ENCODE measurements around the gene ZDHHC1. TPM values are rescaled to one million over a fixed set of nuclear protein-coding genes. Genes with fewer than 3 reads are reported as not detected.

Gene ZDHHC1
- total RNA-seq, 1 donor from 2014 or later: 2.9 TPM

DNA sequence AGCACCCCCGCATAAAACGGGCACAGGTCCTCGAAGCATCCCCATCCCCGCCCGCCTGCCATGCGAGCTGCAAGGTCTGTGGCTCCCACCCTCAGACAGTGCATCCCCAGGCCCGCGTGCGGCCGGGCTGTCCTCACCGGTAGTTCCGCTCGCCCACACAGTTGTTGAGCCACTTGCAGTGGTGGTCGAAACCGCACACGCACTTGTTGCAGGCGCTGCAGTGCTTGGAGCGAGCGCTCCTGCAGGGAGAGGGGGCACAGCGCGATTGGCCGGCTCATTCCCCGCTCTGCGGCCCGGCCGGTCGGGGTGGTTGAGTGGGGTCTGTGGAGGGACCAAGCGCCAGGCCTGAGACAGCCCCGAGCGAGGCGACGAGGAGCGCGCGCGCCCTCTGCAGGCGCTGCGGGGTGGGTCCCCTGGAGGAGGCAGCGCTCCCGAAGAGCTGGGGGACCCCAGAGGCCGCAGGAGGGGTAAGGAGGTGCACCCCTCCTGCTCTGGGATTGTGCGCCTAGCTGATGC lies 17.0 kb downstream of the ZDHHC1 start:
- ATAC-seq (peak; percentile 53), DNase-seq (ENCODE audit: missing footprints) (no peak)
- intact Hi-C loops (cut with DNase I): loop anchor here (5.0 to 10.0 kb wide), 2 partner anchors 137 to 454 kb away; no protein-coding TSS in a partner anchor

DNA sequence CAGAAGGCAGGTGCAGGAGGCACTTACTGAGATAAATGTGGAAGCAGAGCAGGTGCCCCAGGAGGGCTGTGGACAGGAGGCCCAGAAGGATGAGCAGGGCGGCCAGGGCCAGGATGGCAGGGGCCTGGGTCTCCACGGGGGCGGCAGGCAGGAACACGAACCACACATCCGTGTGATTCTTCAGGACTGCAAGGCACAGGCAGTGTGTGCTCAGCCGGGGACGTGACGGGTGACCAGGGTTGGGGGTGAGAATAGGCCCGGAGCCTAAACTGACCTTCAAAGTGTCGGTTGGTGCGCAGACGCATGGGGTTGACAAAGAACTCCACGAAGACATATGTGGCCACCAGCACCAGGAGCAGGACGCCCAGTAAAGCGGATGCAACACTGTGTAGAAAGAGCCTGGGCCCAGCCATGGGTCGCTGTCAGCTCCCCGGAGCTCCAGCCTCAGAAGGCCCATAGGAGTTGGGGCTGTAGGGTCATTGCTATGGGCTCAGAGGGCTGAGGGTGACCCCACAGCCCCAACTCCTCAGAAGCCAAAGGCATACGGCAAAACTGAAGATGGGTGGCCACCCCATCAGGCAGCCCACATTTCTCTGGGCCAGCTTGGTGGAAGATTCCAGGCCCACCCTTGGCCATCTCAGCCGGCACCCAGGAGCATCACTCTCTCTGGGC lies 17.6 kb downstream of the ZDHHC1 start:
- intact Hi-C loops (cut with DNase I): loop anchor here (5.0 to 10.0 kb wide), 2 partner anchors 136 to 454 kb away; no protein-coding TSS in a partner anchor
- no peak for ATAC-seq
- DNase-seq (ENCODE audit: missing footprints): peak; percentile 51

DNA sequence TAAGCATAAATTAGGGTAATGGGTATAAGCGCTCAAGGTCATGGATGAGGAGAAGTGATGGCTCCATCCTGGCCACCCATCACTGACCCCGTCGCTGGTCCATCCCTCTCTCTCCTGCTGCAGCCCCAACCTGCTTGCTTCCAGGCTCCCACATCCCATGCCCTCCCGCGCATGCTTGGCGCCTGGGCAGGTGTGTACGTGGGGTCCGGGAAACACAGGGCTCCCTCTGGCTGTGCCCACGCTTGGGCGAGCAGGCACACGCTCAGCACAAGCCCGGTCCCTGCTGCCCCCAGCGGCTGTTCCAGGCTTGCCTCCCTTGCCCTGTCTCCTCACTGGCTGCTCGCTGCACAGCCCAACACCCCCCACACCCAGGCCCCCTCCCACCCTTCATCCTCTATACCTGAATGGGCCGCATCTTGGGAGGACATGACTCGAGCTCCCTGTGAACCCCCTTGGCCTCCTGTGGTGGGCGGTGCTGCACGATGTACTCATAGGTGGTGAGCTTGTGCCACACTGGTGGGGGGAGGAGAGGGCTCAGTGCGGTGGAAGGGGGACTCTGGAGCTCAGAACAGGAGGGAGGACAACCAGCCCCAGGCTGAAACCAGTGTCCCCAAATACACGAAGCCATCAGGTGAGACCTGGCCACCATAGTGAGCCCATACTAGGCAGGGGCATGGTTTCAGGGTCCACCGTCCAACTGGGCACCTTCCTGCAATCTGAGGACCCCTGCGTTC lies 18.3 kb downstream of the ZDHHC1 start:
- peak; percentile 60 for DNase-seq (ENCODE audit: missing footprints)
- no peak for ATAC-seq

DNA sequence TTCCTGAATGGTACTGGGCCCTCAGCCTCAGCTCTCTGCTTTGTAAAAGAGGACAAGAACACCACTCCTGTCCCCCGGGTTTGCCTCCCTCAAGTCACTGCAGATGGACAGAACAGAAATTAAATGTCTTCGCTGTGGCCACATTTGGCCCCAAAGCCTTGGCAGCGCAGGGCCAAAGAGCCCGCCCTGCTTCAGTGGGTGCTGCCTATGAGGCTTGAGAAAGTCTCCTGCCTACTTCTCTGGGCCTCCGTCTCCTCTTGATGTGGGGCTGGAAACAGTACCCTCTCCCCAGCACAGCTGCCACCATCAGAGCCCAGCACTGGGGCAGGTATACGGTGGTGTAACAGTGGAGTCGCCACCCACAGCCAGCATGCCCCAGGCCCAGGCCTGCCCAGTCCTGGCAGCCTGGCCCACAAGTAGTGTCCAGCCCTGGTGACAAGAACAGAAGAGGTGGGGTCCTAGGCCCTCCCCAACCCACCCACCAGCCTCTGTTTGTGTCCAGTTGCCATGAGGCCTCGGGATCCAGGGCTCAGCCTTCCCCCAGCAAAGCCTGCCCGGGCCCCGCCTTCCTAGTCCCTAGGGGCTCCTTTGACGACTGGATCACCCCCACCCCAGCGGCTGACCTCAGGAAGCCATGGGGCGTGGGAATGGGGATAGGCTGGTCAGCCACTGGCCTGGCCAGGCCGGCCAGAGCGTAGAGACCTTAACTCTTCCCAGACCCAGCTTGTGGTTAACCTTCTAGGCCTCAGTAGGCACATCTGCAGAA lies 19.1 kb downstream of the ZDHHC1 start:
- DNase-seq (ENCODE audit: missing footprints) (peak; percentile 66), ATAC-seq (peak; percentile 17)
- intact Hi-C loops (cut with DNase I): loop anchor here (5.0 to 10.0 kb wide), 2 partner anchors 135 to 452 kb away; no protein-coding TSS in a partner anchor

More for the DNA sequence above, 18.3 kb downstream of the ZDHHC1 start:
- intact Hi-C loops (cut with DNase I): loop anchor here (5.0 to 10.0 kb wide), 2 partner anchors 136 to 453 kb away; no protein-coding TSS in a partner anchor

DNA sequence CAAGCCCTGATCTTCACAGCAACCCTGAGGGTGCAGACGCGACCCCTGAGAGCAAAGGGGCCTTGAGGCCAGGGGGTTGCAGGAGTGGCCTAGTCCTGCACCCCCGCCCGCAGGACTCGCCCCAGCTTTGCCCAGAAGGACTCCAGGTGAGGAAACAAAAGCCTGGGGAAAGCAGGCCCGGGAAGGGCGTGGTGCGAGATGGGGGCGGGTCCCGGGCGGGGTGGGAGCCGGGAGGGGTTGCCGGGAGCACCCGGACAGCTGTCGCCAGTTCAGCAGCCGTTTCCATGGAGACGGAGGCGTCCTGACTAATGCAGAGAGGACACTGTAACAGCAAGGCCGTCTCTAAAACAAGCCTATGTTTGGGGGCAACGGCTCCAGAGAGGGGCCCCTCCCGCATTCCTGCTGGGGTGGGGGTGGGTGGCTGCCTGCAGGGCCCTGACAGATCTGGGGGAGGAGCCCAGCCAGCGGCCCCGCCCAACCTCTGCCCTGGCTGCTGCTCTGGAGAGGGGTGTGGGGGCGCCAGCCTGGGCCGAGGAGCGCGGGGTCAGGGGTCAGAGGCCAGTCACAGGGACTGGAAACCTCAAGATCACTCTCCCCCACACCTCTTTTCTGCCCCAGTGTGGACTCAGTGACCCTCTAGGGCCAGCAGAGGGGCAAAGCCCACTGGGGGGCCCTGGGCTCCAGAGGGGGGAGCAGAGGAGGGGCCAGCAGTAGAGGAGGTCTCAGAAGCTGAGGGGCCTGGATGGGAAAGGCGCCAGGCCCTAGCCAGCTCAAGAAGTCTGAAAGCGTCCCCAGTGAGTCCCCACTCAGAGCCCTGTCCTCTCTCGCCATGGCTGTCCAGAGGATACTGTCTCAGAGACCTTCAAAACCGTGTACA lies 19.9 kb downstream of the ZDHHC1 start:
- ATAC-seq (peak; percentile 38), DNase-seq (ENCODE audit: missing footprints) (peak; percentile 85)
- intact Hi-C loops (cut with DNase I): loop anchor here (5.0 to 10.0 kb wide), 2 partner anchors 134 to 452 kb away; no protein-coding TSS in a partner anchor

DNA sequence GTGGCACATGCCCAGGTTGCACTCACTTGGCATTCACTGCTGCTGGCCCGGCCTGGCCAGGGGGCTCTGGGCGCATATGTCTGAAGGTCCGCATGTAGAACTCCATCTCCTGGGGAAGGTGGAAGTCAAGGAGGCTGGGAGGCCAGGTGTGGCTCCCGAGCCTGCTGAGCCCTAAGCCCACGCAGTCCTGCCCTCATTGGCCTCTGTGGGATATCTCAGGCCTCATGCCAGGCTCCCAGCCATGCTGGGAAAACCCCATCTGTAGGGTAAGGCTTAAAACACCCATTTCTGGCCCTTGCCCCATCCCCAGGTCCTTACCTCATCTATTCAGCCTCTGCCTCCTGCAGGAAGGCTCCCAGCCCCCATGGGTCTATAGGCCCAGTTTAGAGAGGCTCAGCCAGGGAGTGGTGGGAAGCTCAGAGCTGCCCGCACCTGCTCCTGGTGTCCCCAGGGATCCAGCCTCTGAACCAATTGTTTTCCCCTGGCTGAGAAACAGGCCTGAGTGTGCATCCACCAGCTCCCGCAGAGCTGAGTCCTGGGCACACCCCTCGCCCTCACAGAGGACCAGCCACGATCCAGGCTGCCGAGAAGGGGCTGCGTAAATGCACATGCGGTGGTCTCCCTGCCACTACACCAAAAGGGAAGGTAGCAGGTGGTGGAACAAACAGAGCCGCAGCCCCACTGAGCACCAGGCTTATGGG lies 20.7 kb downstream of the ZDHHC1 start:
- intact Hi-C loops (cut with DNase I): loop anchor here (5.0 to 10.0 kb wide), 2 partner anchors 133 to 451 kb away; no protein-coding TSS in a partner anchor
- no peak for DNase-seq (ENCODE audit: missing footprints)
- ATAC-seq: no peak

DNA sequence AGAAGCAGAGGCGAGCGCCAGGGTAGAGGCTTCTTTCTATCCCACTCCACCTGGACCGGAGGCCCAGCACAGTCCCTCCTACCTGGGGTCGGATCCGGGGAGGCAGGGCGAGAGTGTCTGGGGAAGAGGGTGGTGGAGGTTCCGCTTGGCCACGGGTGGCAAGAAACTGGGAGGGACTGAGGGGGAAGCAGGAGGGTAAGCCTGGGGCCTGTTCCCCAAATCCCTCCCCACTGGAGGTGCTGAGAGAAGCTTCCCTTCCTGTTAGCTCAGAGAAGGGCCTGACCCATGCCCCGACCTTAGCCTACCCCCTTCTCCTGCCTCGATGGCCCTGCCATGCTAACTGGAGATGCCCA lies 21.2 kb downstream of the ZDHHC1 start:
- DNase-seq (ENCODE audit: missing footprints): no peak
- intact Hi-C loops (cut with DNase I): loop anchor here (5.0 to 10.0 kb wide), 2 partner anchors 133 to 450 kb away; no protein-coding TSS in a partner anchor
- no peak for ATAC-seq

DNA sequence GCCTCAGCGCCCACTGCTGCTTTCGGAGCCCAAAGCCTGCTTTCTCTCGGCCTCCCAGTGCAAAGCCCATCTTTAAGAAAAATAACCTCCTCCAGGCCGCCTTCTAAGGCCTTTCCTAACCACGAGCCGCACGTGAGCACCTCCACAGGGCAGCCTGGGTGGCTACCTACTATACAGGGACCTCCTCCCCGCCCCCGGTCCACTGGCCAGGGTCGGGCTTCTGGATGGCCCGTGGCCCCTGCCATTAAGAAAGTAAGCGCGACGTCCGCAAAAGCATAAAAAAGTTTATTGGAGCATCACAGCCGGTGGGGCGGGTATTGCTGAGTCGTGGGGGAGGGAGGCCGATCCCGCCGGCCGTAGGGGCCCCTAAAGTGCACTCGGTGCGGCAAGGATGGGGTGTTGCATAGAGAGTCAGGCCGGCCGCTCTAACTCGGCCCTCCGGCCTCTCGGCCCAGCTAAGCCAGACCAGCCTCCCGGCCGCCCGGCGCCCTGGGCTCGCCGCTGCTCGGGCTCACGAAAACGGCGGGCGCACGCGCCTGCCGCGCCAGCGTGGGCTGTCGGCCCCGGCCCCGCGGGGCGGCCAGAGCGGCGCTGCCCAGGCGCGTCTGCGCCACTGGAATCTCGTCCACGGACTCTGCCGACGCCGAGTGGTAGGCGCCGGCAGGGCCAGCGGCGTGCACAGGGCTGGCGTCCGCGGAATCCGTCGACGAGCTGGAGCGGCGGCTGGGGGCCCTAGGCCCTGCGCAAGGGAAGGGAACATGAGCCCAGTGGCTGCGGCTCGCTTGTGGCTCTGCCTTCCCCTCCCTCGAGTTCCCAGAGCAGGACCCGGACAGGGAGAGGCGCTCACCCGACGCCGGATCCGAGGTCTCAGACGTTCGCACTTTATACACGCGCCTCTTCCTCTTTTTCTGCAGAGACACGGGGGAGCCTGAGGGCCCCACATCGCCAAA lies 21.8 kb downstream of the ZDHHC1 start:
- ATAC-seq: peak; percentile 2
- intact Hi-C loops (cut with DNase I): loop anchor here (5.0 to 10.0 kb wide), 2 partner anchors 132 to 450 kb away; no protein-coding TSS in a partner anchor
- DNase-seq (ENCODE audit: missing footprints): no peak

DNA sequence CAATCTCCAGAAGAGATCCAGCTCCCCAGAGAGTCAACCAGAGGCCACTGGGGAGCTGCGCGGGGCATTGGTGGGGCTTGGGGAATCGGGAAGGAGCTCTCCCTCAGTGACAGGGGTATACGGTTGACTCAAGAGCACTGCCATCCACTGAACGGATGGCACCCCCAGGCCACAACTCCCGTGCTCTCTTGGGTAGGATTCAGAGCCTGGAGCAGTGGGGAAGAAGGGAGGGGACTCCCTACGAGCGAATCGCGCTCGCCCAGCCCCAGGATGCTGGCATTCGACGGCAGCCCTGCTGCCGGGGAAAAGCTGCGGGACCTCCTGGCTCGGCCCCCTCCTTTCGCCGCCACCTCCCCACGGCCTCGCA lies 22.5 kb downstream of the ZDHHC1 start:
- no peak for DNase-seq (ENCODE audit: missing footprints)
- peak; percentile 6 for ATAC-seq
- intact Hi-C loops (cut with DNase I): loop anchor here (10.0 kb wide), 1 partner anchor 449 kb away; no protein-coding TSS in a partner anchor

DNA sequence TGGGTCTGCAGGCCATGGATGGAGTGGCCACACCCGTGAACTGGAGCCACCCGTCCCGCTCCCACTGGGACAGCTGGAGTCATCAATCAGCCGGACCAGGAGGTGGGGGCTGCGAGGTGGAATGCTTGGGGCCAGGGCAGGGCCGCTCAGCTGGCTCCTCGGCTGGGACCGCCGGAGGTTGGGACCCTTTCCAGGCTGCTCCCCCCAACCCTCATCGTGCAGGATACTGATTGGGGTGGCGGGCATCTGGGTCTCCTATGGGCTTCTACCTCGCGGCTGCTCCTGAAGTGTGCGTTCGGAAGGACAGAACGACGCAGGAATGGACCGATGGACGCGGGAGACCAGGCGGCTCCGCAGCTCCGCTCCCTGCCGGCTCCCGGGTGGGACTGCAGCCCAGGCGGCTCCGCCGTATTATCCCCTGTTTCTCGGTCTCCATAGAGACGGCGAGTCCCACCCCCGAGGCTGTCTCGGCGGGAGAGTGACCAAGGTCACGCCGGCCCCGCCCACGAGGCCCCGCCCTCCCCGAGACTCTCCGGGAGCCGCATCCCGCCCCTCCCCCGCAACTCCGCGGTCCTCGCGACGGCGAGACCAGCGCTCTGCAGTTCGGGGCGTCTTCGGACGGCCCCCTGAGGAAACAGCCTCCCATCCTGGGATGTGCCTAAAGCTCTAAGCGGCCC lies 23.0 kb downstream of the ZDHHC1 start, which contains the start of gene TPPP3:
Gene TPPP3, minus strand, starts transcription at position 388 of the 677 bp plus-strand sequence. CDS start 2,387 bp downstream, outside the sequence.
- DNase-seq (ENCODE audit: missing footprints) (peak; percentile 96), ATAC-seq (peak; percentile 87)
- intact Hi-C loops (cut with DNase I): loop anchor here (10.0 kb wide), 1 partner anchor 448 kb away; no protein-coding TSS in a partner anchor

DNA sequence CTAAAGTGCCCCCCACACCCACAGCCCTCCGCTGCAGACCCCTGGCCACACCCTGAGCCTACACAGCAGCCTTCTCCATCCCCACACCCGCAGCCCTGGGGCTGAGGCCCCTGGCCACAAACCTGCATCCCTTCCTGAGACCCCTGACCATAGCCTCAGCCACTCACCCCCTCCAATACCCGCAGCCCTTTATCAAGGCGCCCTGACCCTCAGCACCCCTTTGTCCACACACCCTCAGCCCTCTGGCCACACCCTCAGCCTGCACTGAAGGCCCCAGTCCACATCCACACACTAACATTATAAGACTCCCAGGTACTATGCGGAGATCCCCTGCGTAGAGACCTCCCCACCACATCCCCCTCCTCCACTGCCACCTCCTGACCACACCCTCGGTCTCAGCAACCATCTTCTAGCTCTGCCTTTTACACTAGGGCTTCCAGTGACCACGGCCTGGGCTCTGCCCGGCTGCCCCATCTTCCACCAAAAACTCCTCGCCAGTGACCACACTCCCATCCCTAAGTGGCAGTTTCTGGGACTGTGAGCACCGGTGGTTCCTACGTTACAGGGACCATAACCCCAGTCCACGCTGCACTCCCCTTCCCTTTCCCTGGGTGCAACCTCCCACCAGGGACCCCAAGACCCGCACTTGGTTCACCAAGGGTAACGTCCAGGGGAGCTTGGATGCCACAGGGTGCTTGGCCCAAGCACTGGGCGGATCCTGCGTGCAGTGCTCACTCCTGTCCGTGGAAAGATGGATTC lies 23.8 kb downstream of the ZDHHC1 start:
- ATAC-seq: no peak
- DNase-seq (ENCODE audit: missing footprints): no peak
- intact Hi-C loops (cut with DNase I): loop anchor here (10.0 kb wide), 1 partner anchor 448 kb away; no protein-coding TSS in a partner anchor

DNA sequence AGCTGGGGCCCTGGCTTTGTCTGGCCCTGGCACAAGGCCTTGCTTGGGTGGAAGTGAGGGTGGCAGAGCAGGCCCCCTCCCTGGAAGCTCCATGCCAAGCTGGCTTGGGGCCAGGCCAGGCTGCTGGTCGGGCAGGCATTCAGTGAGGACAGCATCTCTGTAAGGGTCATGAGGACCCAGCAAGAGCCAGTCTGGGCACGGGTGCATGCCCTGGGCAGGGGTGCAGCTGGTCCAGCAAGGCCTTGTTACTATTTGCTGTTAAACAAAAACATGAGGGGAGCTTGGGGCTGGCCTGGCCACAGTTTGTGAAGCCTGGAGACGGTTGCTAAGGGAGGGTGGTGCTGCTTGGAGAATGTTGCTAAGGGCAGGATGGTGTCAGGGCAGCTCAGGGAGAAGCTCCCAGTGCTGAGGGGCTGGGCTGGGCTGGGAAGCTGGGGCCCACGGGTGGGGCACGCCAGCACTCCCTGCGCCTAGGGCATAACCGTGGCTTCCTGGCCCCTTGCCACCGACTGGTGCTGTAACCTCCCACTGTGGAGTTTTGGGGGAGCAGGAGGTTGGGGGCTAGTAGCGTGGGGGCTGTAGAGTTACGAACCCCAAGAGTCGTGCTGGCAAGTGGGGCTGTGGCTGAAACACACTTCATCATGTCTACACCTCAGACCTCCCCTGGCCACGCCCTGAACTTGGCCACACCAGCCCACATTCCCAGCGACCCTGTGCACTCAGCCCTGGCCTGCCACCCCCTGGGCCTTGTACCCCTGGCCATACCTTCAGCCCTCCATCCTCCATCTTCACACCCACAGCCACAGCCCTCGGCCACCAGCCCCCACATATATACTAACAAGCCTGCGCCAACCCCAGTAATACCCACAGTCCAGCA lies 24.6 kb downstream of the ZDHHC1 start:
- ATAC-seq (no peak), DNase-seq (ENCODE audit: missing footprints) (no peak)
- intact Hi-C loops (cut with DNase I): loop anchor here (10.0 kb wide), 1 partner anchor 447 kb away; no protein-coding TSS in a partner anchor

DNA sequence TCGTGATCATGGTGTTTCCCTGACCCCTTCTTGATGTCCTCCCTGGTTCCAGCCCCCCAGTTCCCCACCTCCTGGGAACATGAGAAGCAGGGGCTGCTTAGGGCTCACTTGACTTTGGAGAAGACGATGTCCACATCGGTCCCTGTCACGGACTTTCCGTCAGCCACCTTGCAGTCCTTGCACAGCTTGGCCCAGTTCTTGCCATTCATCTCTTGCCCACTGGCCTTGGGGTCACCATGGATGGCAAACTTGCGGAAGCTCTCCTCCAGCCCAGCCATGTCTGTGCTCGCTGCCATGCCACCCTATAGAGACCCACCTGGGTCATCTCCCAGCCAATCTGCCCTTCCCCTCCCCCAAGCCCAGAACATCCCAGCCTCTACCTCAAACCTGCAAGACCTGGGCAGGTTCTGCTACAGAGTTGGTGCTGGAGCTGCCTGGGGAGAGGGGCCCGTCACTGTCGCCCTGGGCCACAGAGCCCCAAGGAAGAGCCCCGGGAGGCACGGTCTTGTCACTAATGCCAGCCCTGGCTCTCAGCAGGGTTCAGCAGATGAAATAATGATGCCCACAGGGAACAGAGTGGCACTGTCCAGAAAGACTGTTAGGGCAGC lies 25.4 kb downstream of the ZDHHC1 start:
- ATAC-seq (no peak), DNase-seq (ENCODE audit: missing footprints) (no peak)
- intact Hi-C loops (cut with DNase I): loop anchor here (10.0 kb wide), 1 partner anchor 446 kb away; no protein-coding TSS in a partner anchor
